AG09319 (cell line): Measurements from ENCODE around the gene DPH2.

Experiments used
- DNase-seq: peaks from one replicate; pipeline ENCODE4 v3.0.0-alpha.2; 2010; ENCODE audit warnings: low read depth; ENCODE audit errors: extremely low read depth
- TF ChIP-seq, protein P1 (sequence below): IDR thresholded peaks from 2 replicates; pipeline ENCODE4 v1.5.1; 2011; ENCODE audit warnings: low read depth, mild to moderate bottlenecking, inconsistent platforms, low read length, moderate library complexity

Gene DPH2, protein sequence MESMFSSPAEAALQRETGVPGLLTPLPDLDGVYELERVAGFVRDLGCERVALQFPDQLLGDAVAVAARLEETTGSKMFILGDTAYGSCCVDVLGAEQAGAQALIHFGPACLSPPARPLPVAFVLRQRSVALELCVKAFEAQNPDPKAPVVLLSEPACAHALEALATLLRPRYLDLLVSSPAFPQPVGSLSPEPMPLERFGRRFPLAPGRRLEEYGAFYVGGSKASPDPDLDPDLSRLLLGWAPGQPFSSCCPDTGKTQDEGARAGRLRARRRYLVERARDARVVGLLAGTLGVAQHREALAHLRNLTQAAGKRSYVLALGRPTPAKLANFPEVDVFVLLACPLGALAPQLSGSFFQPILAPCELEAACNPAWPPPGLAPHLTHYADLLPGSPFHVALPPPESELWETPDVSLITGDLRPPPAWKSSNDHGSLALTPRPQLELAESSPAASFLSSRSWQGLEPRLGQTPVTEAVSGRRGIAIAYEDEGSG

DNA sequence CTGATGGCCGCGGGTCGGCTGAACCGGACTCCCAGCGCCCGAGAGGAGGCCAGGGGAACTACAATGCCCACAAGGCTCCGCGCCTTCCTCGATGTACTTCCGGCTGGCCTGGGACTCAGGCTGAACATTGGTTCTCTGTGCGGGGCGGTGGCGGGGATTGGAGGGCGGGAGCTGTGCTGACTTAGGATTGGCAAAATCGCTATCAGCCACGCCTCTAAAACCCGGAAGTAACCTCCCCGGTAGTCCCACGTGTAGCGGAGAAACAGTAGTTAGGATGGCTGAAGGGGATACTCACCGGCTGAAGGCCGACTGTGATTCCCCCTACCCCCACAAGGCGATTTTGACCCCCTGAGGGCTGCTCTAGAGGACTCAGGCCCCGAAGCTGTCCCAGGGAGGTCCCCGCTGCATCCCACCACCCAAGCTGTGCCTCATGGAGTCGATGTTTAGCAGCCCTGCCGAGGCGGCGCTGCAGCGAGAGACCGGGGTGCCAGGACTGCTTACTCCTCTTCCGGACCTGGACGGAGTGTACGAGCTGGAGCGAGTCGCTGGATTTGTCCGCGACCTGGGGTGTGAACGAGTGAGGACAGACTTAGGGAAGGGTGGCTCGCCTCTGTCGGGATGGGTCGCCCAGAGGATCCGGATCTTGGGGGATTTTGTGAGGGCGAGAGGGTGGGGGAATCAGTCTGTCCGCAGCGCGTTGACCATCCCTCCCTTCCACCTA is at the start of gene DPH2:
TSS of gene DPH2 (plus strand) at position 265 of the 721 bp plus-strand sequence. CDS start at position 431, 166 bp downstream.
- DNase-seq, result peak; percentile 88
- TF ChIP-seq, protein P1, sequence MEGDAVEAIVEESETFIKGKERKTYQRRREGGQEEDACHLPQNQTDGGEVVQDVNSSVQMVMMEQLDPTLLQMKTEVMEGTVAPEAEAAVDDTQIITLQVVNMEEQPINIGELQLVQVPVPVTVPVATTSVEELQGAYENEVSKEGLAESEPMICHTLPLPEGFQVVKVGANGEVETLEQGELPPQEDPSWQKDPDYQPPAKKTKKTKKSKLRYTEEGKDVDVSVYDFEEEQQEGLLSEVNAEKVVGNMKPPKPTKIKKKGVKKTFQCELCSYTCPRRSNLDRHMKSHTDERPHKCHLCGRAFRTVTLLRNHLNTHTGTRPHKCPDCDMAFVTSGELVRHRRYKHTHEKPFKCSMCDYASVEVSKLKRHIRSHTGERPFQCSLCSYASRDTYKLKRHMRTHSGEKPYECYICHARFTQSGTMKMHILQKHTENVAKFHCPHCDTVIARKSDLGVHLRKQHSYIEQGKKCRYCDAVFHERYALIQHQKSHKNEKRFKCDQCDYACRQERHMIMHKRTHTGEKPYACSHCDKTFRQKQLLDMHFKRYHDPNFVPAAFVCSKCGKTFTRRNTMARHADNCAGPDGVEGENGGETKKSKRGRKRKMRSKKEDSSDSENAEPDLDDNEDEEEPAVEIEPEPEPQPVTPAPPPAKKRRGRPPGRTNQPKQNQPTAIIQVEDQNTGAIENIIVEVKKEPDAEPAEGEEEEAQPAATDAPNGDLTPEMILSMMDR, result no peak

DNA sequence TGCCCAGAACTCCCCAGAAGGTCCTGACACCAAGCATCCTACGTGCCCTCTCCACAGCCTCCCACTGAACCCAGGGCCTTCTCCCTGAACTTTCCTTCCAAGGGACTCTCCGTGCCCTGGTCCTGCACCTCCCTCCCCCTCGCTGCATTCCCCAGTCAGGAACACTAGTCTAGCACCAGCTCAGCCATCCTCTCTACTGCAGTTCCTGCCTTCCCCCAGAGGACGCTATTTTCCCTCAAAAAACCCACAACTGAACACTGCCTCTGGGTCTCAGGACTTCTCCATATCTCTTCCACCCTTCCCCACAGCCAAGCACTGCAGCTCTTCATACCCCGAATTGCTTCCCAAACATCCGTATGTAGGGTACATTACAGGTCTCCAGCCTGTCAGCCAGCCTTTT is 48.8 kb upstream of the DPH2 start:
- TF ChIP-seq, protein P1, result no peak
- DNase-seq, result no peak

DNA sequence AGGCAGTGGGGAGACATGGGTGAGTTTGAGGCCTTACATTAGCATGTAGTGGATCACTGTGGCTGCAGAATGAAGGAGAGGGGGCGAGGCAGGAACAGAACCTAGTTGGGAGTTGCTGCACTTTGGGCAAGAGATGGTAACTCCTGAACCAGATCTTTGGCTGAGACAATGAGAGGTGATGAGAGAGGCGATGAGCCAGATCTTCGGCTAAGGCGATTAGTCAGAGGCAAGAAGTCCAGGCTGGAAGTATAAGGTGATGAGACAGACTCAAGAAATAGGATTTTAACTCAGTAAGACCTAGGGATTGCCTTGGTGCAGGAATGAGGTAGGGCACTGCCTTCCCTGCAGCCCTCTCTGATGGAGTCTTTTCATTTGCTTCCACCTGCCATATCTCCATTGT is 45.3 kb upstream of the DPH2 start:
- TF ChIP-seq, protein P1, result no peak
- DNase-seq, result no peak

DNA sequence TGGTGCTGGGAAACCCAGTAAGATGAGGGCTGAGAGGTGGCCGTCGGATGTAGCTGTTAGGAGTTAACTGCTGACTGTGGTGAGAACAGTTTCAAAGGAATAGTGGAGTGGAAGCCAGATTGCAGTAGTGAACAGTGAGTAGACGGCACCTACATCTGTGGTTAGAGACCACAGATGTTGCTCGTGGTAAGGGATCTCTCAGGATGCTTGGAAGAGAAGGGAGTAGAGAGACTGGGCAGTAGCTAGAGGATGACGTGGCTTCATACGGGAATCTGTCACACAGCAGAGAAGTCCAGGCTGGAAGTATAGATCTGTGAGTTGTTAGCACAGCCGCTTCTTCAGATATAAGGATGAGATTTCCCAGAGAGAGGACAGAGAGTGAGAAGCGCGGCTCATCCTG is 44.0 kb upstream of the DPH2 start:
- no peak for DNase-seq
- TF ChIP-seq, protein P1, result no peak

DNA sequence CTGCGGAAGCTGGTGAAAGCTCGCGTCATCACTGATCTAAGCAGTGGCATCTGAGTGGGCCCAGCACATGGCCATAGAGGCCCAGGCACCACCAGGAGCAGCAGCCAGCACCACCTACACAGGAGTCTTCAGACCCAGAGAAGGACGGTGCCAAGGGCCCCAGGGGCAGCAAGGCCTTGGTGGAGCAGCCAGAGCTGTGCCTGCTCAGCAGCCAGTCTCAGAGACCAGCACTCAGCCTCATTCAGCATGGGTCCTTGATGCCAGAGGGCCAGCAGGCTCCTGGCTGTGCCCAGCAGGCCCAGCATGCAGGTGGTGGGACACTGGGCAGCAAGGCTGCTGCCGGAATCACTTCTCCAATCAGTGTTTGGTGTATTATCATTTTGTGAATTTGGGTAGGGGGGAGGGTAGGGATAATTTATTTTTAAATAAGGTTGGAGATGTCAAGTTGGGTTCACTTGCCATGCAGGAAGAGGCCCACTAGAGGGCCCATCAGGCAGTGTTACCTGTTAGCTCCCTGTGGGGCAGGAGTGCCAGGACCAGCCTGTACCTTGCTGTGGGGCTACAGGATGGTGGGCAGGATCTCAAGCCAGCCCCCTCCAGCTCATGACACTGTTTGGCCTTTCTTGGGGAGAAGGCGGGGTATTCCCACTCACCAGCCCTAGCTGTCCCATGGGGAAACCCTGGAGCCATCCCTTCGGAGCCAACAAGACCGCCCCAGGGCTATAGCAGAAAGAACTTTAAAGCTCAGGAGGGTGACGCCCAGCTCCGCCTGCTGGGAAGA is 39.5 kb upstream of the DPH2 start:
- no peak for DNase-seq

DNA sequence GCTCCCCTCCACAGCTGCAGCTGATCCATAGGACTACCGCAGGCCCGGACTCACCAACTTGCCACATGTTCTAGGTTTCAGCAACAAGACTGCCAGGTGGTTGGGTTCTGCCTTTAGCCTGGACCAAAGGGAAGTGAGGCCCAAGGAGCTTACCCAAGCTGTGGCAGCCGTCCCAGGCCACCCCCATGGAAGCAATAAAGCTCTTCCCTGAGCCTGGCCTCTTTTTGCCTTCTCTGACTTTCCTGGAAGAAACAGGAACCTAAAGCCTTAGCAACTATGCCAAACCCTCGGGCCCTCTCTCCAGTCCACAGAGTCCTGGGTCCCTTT is 38.9 kb upstream of the DPH2 start:
- DNase-seq, result no peak
- TF ChIP-seq, protein P1, result no peak

More for the DNA sequence above, 39.5 kb upstream of the DPH2 start:
- TF ChIP-seq, protein P1, result peak; percentile 16
